ENCODE measurements around the gene SCN1A. TPM values are rescaled to one million over a fixed set of nuclear protein-coding genes. Genes with fewer than 3 reads are reported as not detected.

Gene SCN1A
- total RNA-seq, 1 experiment from 2014 or later, result not detected

DNA sequence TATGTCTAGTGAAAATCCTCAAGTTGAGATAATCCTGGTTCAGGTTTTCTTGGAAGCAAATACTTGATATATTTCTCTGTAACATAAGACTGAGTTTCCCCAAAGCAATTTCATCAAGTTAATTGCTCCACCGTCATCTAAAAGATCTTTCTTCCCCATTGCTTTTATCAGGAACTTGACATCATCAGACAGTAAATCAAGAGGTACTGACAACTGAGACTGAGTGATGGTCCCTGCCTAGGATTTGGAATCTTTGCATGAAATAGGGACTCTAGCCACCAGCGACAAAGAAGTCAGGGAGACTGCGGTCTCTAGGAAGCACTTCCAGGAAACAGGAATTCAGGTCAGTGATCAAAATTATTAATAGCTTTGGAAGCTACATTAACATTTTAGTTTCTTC, 43.4 kb upstream of the SCN1A start:
- TF ChIP-seq TCF7L2 (IDR thresholded peaks at IDR 0.05; ENCODE audit: low read depth, low read length), result no peak
- TF ChIP-seq REST (IDR thresholded peaks at IDR 0.05; ENCODE audit: insufficient read depth in 1 of 2, low read depth in 2 of 2, low read length in 1 of 2), result no peak
- no peak for TF ChIP-seq POLR2AphosphoS5 (IDR thresholded peaks at IDR 0.05; ENCODE audit: low read depth, low read length)
- TF ChIP-seq SIN3A (IDR thresholded peaks at IDR 0.05; ENCODE audit: borderline replicate concordance, insufficient read depth, low read depth, low read length), result no peak
- no peak for TF ChIP-seq CTCF (IDR thresholded peaks at IDR 0.05)
- POLR2A ChIA-PET, result no interaction called here
- DNase-seq (ENCODE audit: low read depth, low spot score) (no peak), ATAC-seq (no peak)
- Histone ChIP-seq H3K27me3 (ENCODE audit: control insufficient read depth, insufficient read depth, low read length) (no peaks in the 10 kb centered on the region), H3K27ac (ENCODE audit: low read length) (no peak overlapping the region), H3K36me3 (ENCODE audit: control insufficient read depth, insufficient read depth, low read length) (no peaks in the 10 kb centered on the region), H3K9me3 (ENCODE audit: control insufficient read depth, insufficient read depth, low read depth, low read length) (no peaks in the 10 kb centered on the region), H3K4me3 (ENCODE audit: low read depth in 2 of 2, low read length in 2 of 2) (no peak overlapping the region), H3K4me1 (ENCODE audit: control insufficient read depth, insufficient read depth, low read length) (no peaks in the 10 kb centered on the region)
- CTCF ChIA-PET, result no interaction called here
- no TSS peak for BruUV-seq (replicated peaks)
- intact Hi-C loops (cut with micrococcal nuclease; ENCODE audit: unreplicated experiment) (loop anchor here (10.0 kb wide), 1 partner anchor 344 kb away; no protein-coding TSS in a partner anchor), in situ Hi-C loops (cut with HindIII; ENCODE audit: low pct_unique_long_range_greater_than_20kb, low sequenced_read_pairs) (no loop called here)

DNA sequence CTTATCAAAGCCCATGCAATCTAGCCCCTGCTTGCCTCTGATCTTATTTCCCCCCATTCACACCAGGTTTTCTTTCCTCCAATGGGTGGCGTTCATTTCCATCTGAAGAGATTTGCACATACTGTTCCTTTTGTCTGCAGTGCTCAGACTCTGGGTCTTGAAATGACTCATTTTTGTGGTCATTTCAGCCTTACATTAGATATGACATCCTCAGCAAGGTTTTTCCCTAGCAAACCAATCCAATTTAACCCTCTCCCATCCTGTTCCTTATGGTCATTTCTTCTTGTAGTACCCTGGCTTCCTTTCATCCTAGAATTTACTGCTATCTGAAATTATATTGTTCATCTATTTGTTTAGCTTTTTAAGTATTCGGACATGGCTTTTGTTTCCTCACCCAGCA, 42.5 kb upstream of the SCN1A start:
- ATAC-seq (no peak), DNase-seq (ENCODE audit: low read depth, low spot score) (no peak)
- in situ Hi-C loops (cut with HindIII; ENCODE audit: low pct_unique_long_range_greater_than_20kb, low sequenced_read_pairs) (no loop called here), intact Hi-C loops (cut with micrococcal nuclease; ENCODE audit: unreplicated experiment) (loop anchor here (10.0 kb wide), 1 partner anchor 344 kb away; no protein-coding TSS in a partner anchor)
- BruUV-seq (replicated peaks), result no TSS peak
- CTCF ChIA-PET, result no interaction called here
- Histone ChIP-seq H3K4me1 (ENCODE audit: control insufficient read depth, insufficient read depth, low read length) (no peaks in the 10 kb centered on the region), H3K27me3 (ENCODE audit: control insufficient read depth, insufficient read depth, low read length) (no peaks in the 10 kb centered on the region), H3K9me3 (ENCODE audit: control insufficient read depth, insufficient read depth, low read depth, low read length) (no peaks in the 10 kb centered on the region), H3K4me3 (ENCODE audit: low read depth in 2 of 2, low read length in 2 of 2) (no peak overlapping the region), H3K27ac (ENCODE audit: low read length) (no peak overlapping the region), H3K36me3 (ENCODE audit: control insufficient read depth, insufficient read depth, low read length) (no peaks in the 10 kb centered on the region)
- POLR2A ChIA-PET, result no interaction called here
- TF ChIP-seq SIN3A (IDR thresholded peaks at IDR 0.05; ENCODE audit: borderline replicate concordance, insufficient read depth, low read depth, low read length) (no peak), REST (IDR thresholded peaks at IDR 0.05; ENCODE audit: insufficient read depth in 1 of 2, low read depth in 2 of 2, low read length in 1 of 2) (no peak), POLR2AphosphoS5 (IDR thresholded peaks at IDR 0.05; ENCODE audit: low read depth, low read length) (no peak), TCF7L2 (IDR thresholded peaks at IDR 0.05; ENCODE audit: low read depth, low read length) (no peak), CTCF (IDR thresholded peaks at IDR 0.05) (no peak)
